Stimulated activated CD4-positive, alpha-beta T cell treated with anti-CD3 and anti-CD28 coated beads, Interleukin-1b, Interleukin-23, amount 100 ng/mL, for 48 hours (primary cell): ENCODE results near the gene TMEM115.
"Not testable (repeated sequence)": the region's sequence is repeated elsewhere in the genome, so short reads cannot be mapped to it uniquely, and the experiment has no call there.

Experiments used
- DNase-seq: peaks from one replicate; pipeline ENCODE4 v3.0.0-alpha.2; 2020

The TMEM115 gene

DNA sequence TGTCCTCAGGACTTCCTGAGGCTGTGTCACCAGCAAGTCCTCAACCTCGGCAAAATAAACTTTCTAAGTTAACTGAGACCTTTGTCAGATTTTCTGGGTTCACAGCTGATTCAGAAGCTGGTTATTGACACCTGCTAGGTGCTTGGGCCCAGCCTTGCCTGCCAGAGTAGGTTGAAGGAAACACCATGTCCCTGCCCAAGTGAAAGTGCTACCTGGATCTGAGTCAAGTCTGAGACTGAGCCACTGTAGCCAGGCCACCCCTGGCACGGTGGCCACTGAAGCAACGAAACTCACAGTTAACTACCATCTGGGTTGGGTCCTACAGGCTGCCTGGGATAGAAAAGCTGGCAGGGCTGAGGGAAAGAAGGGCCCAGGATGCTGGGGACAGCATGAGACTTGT lies 45.0 kb downstream of the TMEM115 start:
- DNase-seq: no peak

DNA sequence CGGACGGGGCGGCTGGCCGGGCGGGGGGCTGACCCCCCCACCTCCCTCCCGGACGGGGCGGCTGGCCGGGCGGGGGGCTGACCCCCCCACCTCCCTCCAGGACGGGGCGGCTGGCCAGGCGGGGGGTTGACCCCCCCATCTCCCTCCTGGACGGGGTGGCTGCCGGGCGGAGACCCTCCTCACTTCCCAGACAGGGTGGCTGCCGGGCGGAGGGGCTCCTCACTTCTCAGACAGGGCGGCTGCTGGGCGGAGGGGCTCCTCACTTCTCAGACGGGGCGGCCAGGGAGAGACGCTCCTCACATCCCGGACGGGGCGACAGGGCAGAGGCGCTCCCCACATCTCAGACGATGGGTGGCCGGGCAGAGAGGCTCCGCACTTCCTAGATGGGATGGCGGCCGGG lies 47.3 kb downstream of the TMEM115 start:
- DNase-seq: not testable (repeated sequence)
